IMR-90 (cell line): ENCODE data around the gene KLHL29. TPM values are rescaled to one million over a fixed set of nuclear protein-coding genes. Genes with fewer than 3 reads are reported as not detected.

ENCODE experiments used
- ATAC-seq: fragments of 200-7000 bp; cut with Tn5 transposase; 2 replicates; pipeline ENCODE4 v1.9.1; 2020; ENCODE audit warnings: low read depth, mild to moderate bottlenecking, moderate library complexity
- BruUV-seq: library from RNA; stranded (reverse); fragments of 400-500 nt; replicated peaks from 2 replicates; lab custom pipeline; 2021; lab: Mats Ljungman, UMichigan
- CTCF ChIA-PET: fragments of 300-600 bp; formaldehyde crosslinking; extraction: SDS; loops from one replicate; lab custom pipeline; 2021; ENCODE audit warnings: antibody characterized with exemption; lab: Yijun Ruan, JAX
- POLR2A ChIA-PET: fragments of 300-600 bp; sonication (Branson Sonifier 250); formaldehyde crosslinking; loops from one replicate; lab custom pipeline; 2022; ENCODE audit warnings: antibody characterized with exemption; ENCODE audit not compliant: unreplicated experiment; lab: Charles Lee
- DNase-seq: peaks from one replicate; pipeline ENCODE4 v3.0.0; 2013
- H2AFZ ChIP-seq: replicated peaks from 2 replicates; pipeline ENCODE3; 2013; ENCODE audit warnings: low read length, mild to moderate bottlenecking; ENCODE audit not compliant: poor library complexity
- H2AK5ac ChIP-seq: 2 replicates; pipeline ENCODE4 v1.6.1; 2013; ENCODE audit warnings: low read depth, low read length, inconsistent platforms
- H2AK9ac ChIP-seq: replicated peaks from 2 replicates; pipeline ENCODE3; 2013; ENCODE audit warnings: mild to moderate bottlenecking, low read depth, low read length, moderate library complexity; ENCODE audit not compliant: poor library complexity
- H2BK120ac ChIP-seq: 2 replicates; pipeline ENCODE4 v1.6.1; 2013; ENCODE audit warnings: low read depth, low read length, inconsistent platforms
- H2BK15ac ChIP-seq: 3 replicates; pipeline ENCODE4 v1.6.1; 2013; ENCODE audit warnings: low read depth, low read length, inconsistent platforms
- H2BK20ac ChIP-seq: 2 replicates; pipeline ENCODE4 v1.6.1; 2013; ENCODE audit warnings: low read depth, mild to moderate bottlenecking, inconsistent platforms, low read length, moderate library complexity
- H2BK5ac ChIP-seq: 2 replicates; pipeline ENCODE4 v1.6.1; 2013; ENCODE audit warnings: mild to moderate bottlenecking, low read depth, low read length, inconsistent platforms; ENCODE audit not compliant: poor library complexity, severe bottlenecking
- H3K14ac ChIP-seq: replicated peaks from 2 replicates; pipeline ENCODE4 v1.6.1; 2013; ENCODE audit warnings: low read depth, low read length, inconsistent platforms
- H3K18ac ChIP-seq: 2 replicates; pipeline ENCODE4 v1.6.1; 2013; ENCODE audit warnings: low read depth, low read length, control low read depth
- H3K23ac ChIP-seq: 2 replicates; pipeline ENCODE4 v1.6.1; 2013; ENCODE audit warnings: low read depth, low read length, inconsistent platforms
- H3K27ac ChIP-seq: 2 replicates; pipeline ENCODE4 v1.5.1; 2013; ENCODE audit warnings: mild to moderate bottlenecking, control low read depth, low read length; ENCODE audit not compliant: insufficient read depth
- H3K27me3 ChIP-seq: 2 replicates; pipeline ENCODE4 v1.6.1; 2013; ENCODE audit warnings: low read length; ENCODE audit not compliant: control insufficient read depth, insufficient read depth
- H3K36me3 ChIP-seq: 2 replicates; pipeline ENCODE4 v1.6.1; 2013; ENCODE audit warnings: low read length, mixed read lengths; ENCODE audit not compliant: control insufficient read depth, insufficient read depth
- H3K4ac ChIP-seq: 2 replicates; pipeline ENCODE4 v1.6.1; 2013; ENCODE audit warnings: low read depth, low read length, inconsistent platforms
- H3K4me1 ChIP-seq: 2 replicates; pipeline ENCODE4 v1.6.1; 2013; ENCODE audit warnings: low read length, mixed read lengths; ENCODE audit not compliant: control insufficient read depth, insufficient read depth
- H3K4me2 ChIP-seq: 2 replicates; pipeline ENCODE4 v1.6.1; 2013; ENCODE audit warnings: low read depth, mild to moderate bottlenecking, control low read depth, low read length, moderate library complexity
- H3K4me3 ChIP-seq: 2 replicates; pipeline ENCODE4 v1.5.1; 2013; ENCODE audit warnings: low read depth, mild to moderate bottlenecking, control low read depth, low read length, moderate library complexity; ENCODE audit not compliant: insufficient read depth
- H3K56ac ChIP-seq: 2 replicates; pipeline ENCODE4 v1.6.1; 2013; ENCODE audit warnings: low read length, inconsistent platforms; ENCODE audit not compliant: insufficient read depth; ENCODE audit errors: extremely low read depth
- H3K79me1 ChIP-seq, 2 experiments: 2 replicates each; pipeline ENCODE4 v1.6.1; 2013; ENCODE audit warnings: low read length in 2 of 2, inconsistent platforms in 1 of 2, low read depth in 1 of 2
- H3K9ac ChIP-seq: 2 replicates; pipeline ENCODE4 v1.6.1; 2013; ENCODE audit warnings: low read depth, low read length, control low read depth
- H3K9me1 ChIP-seq: 2 replicates; pipeline ENCODE4 v1.6.1; 2013; ENCODE audit warnings: low read length, inconsistent platforms; ENCODE audit not compliant: insufficient read depth
- H3K9me3 ChIP-seq: 2 replicates; pipeline ENCODE4 v1.6.1; 2013; ENCODE audit warnings: low read length; ENCODE audit not compliant: control insufficient read depth, insufficient read depth
- H4K20me1 ChIP-seq: 2 replicates; pipeline ENCODE4 v1.6.1; 2013; ENCODE audit warnings: low read length, inconsistent platforms; ENCODE audit not compliant: insufficient read depth
- H4K5ac ChIP-seq: 2 replicates; pipeline ENCODE4 v1.6.1; 2013; ENCODE audit warnings: mild to moderate bottlenecking, low read depth, low read length, control low read depth
- H4K8ac ChIP-seq, 2 experiments: 2 replicates each; pipeline ENCODE4 v1.6.1; 2013; ENCODE audit warnings: low read depth in 2 of 2, low read length in 2 of 2, control low read depth in 1 of 2, inconsistent platforms in 1 of 2
- H4K91ac ChIP-seq: 2 replicates; pipeline ENCODE4 v1.6.1; 2013; ENCODE audit warnings: low read depth, low read length, inconsistent platforms; ENCODE audit not compliant: insufficient read depth
- BHLHE40 ChIP-seq: fragments of 150-350 bp; IDR thresholded peaks from 2 replicates; pipeline ENCODE4 v1.6.1; 2016; ENCODE audit warnings: mild to moderate bottlenecking, low read depth, low read length
- CEBPB ChIP-seq: IDR thresholded peaks from 2 replicates; pipeline ENCODE4 v1.6.1; 2012; ENCODE audit warnings: low read depth, low read length, improper control_type of control experiment
- CHD1 ChIP-seq: IDR thresholded peaks from 2 replicates; pipeline ENCODE4 v1.6.1; 2012; ENCODE audit warnings: low read depth, low read length, improper control_type of control experiment
- CTCF ChIP-seq: conservative IDR thresholded peaks from 2 replicates; pipeline ENCODE4 v1.5.1; 2012; ENCODE audit warnings: mild to moderate bottlenecking, low read depth, low read length, improper control_type of control experiment
- ELK1 ChIP-seq: fragments of 150-350 bp; IDR thresholded peaks from 2 replicates; pipeline ENCODE4 v1.6.1; 2016; ENCODE audit warnings: low read depth, mild to moderate bottlenecking, low read length, moderate library complexity, borderline replicate concordance
- FOS ChIP-seq: fragments of 150-350 bp; IDR thresholded peaks from 2 replicates; pipeline ENCODE4 v1.6.1; 2016; ENCODE audit warnings: low read depth, low read length
- MAFK ChIP-seq: IDR thresholded peaks from 2 replicates; pipeline ENCODE4 v1.6.1; 2012; ENCODE audit warnings: low read depth, low read length, improper control_type of control experiment
- MAZ ChIP-seq: IDR thresholded peaks from 2 replicates; pipeline ENCODE4 v1.6.1; 2012; ENCODE audit warnings: low read depth, mild to moderate bottlenecking, low read length, improper control_type of control experiment, moderate library complexity, borderline replicate concordance
- MXI1 ChIP-seq: IDR thresholded peaks from 2 replicates; pipeline ENCODE4 v1.6.1; 2012; ENCODE audit warnings: low read depth, mild to moderate bottlenecking, low read length, moderate library complexity, borderline replicate concordance
- NFE2L2 ChIP-seq: fragments of 150-350 bp; IDR thresholded peaks from 2 replicates; pipeline ENCODE4 v1.6.1; 2016; ENCODE audit warnings: low read depth, mild to moderate bottlenecking, low read length
- POLR2A ChIP-seq: IDR thresholded peaks from 2 replicates; pipeline ENCODE4 v1.6.1; 2012; ENCODE audit warnings: mild to moderate bottlenecking, low read depth, low read length
- RCOR1 ChIP-seq: IDR thresholded peaks from 2 replicates; pipeline ENCODE4 v1.6.1; 2012; ENCODE audit warnings: mild to moderate bottlenecking, low read length, improper control_type of control experiment; ENCODE audit not compliant: insufficient replicate concordance
- SMC3 ChIP-seq: fragments of 150-350 bp; IDR thresholded peaks from 2 replicates; pipeline ENCODE4 v1.6.1; 2016; ENCODE audit warnings: low read depth, mild to moderate bottlenecking, antibody characterized with exemption, low read length, moderate library complexity
- USF2 ChIP-seq: fragments of 150-350 bp; IDR thresholded peaks from 2 replicates; pipeline ENCODE4 v1.6.1; 2017; ENCODE audit warnings: mild to moderate bottlenecking, antibody characterized with exemption, low read length, low read depth
- WGBS, 2 experiments: methylation state at CpG; one replicate each; pipeline versions ENCODE4 v1.1.5 to v1.1.7; 2013; ENCODE audit warnings: missing lambda C conversion rate in 2 of 2; ENCODE audit not compliant: insufficient read length in 1 of 2; ENCODE audit errors: extremely low coverage in 2 of 2; 5-methylcytosine and 5-hydroxymethylcytosine counted together
- dilution Hi-C: fragments of 300-500 bp; cut with HindIII; formaldehyde crosslinking; loops from one replicate; pipeline ENCODE4 v1.14.3; 2018; ENCODE audit warnings: low sequenced_read_pairs; ENCODE audit not compliant: unreplicated experiment
- in situ Hi-C: fragments of 300-500 bp; cut with MboI; formaldehyde crosslinking; loops from 3 replicates; pipeline ENCODE4 v1.14.3; 2019; ENCODE audit warnings: low sequenced_read_pairs, inconsistent platforms, mixed read lengths
- intact Hi-C: fragments of 100-400 bp; cut with micrococcal nuclease; formaldehyde crosslinking; loops from 2 replicates; pipeline ENCODE4 v1.10.0; 2022
- polyA plus RNA-seq, 3 experiments: library from polyadenylated mRNA; depleted of rRNA; stranded (reverse); fragments of >200 nt; gene quantifications; 2 replicates each; pipeline ENCODE4 v1.2.3, GENCODE V29; 2012; ENCODE audit warnings: low replicate concordance in 1 of 3
- total RNA-seq: library from RNA; depleted of rRNA; stranded (reverse); fragments of >200 nt; gene quantifications from 2 replicates; pipeline ENCODE4 v1.2.3, GENCODE V29; 2012

KLHL29 gene
- total and polyA plus RNA-seq, 2 of the 4 experiments (the other 2 are of a cell fraction): 2.0 to 8.0 TPM

- Histone ChIP-seq H3K4ac (peak overlapping the region; percentile 63; the same call in 1 of the 2 replicates), H3K4me1 (peaks cover 35% of the 10 kb centered on the region), H2AK9ac (no peak overlapping the region), H3K9ac (no peak overlapping the region), H2BK120ac (peak overlapping the region; percentile 80), H3K27ac (peak overlapping the region; percentile 31; the same call in 1 of the 2 replicates), H3K18ac (peak overlapping the region; percentile 25; the same call in 1 of the 2 replicates), H3K4me3 (no peak overlapping the region), H2AK5ac (peak overlapping the region; percentile 71; the same call in 1 of the 2 replicates), H3K14ac (no peak overlapping the region), H4K8ac (no peak overlapping the region), H2BK15ac (peak overlapping the region; percentile 40; the same call in 2 of the 3 replicates), H3K4me2 (no peak overlapping the region), H4K20me1 (0 out of 2 replicates have a peak, but pooled peaks cover 3% of the 10 kb centered on the region), H3K27me3 (no peaks in the 10 kb centered on the region), H3K9me1 (peaks cover 34% of the 10 kb centered on the region), H3K36me3 (no peaks in the 10 kb centered on the region), H2BK20ac (0 out of 2 replicates have a peak overlapping the region, but pooled peaks have one; percentile 32), H4K91ac (peak overlapping the region; percentile 36), H3K56ac (no peak overlapping the region), H3K23ac (no peak overlapping the region), H3K79me1 (peaks cover 26 to 58% of the 10 kb centered on the region in 2 experiments), H2BK5ac (peak overlapping the region; percentile 33), H4K5ac (no peak overlapping the region; the same call in 1 of the 2 replicates), H2AFZ (no peak overlapping the region), H3K9me3 (no peaks in the 10 kb centered on the region)
- CTCF ChIA-PET: no interaction called here
- ATAC-seq: no peak
- WGBS, 2 experiments: 100% methylated on average over 1 of the region's 8 CpGs; no CpG with 5 or more reads in 1 of the 2 experiments
- in situ Hi-C loops: no loop called here
- intact Hi-C loops: no loop called here
- no peak for DNase-seq
- POLR2A ChIA-PET: no interaction called here
- no peak for TF ChIP-seq MAZ
- TF ChIP-seq USF2: no peak
- no peak for TF ChIP-seq FOS
- no peak for TF ChIP-seq CEBPB
- TF ChIP-seq SMC3: no peak
- TF ChIP-seq CTCF: no peak
- TF ChIP-seq ELK1: no peak
- no peak for TF ChIP-seq BHLHE40
- no peak for TF ChIP-seq CHD1
- TF ChIP-seq MAFK: no peak
- no peak for TF ChIP-seq NFE2L2
- TF ChIP-seq RCOR1: no peak
- no peak for TF ChIP-seq POLR2A
- TF ChIP-seq MXI1: no peak
- BruUV-seq: no TSS peak
- dilution Hi-C loops: no loop called here
These were observed 42.4 kb downstream of the KLHL29 start for GRCh38 chr2:23427350-23427749.
